ENCODE measurements around the gene SLC7A8.

SLC7A8 gene

DNA sequence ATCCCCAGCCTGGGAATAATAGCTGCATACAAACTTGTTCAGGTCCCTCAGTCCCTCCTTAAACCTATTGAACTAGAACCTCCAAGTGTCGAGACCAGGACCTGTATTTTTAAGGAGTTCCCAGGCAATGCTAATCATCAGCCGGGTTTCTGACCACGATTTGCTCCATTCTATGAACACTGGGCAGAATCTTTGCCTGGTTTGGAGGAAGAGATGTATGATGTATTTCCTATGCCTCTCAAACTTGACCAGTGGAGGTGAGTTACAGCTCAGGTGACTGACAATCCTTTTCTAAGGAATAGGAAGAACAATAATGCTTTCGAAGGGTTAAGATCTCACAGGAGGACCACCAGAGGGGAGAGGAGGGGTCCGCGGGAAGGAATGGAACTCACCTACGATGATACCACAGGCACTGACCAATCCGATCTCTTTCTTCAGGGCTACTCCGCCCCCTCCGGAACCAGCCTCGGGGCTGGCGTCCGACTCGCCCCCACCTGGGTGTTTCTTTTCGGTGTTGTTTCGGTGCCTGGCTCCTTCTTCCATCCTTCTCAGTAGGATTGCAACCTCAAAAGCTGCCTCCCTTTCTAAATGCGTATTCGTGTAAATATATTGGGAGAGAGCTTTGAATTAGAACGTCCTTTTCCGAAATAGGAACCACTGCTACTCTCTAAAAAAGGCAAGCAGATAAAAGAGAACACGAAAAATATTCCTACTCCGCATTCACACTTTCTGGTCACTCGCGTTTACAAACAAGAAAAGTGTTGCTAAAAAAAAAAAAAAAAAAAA is 895 bp downstream of the SLC7A8 start:
- DNase-seq, result peak; percentile 23 to 27

- DNase-seq, result no peak
Observed at GRCh38 chr14:23181946-23182345, 1.5 kb downstream of the SLC7A8 start.

DNA sequence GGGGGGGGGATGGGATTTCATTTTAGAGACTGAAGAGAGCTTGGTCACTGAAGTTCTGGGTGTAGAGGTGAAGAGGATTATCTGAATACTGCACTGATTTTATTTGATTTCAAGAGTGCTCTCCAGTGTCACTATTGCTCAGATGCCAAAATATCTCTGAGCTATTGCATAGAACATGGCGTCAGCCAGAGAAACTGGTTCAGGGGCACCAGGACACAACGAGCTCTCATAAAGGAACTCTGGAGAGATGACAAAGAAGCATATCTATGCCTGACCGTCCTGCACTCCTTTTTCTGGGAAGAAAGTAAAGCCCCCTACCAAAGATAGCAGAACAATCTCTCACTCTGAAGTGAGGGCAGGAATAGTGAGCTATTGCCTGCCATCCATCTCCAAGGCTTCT is 2.0 kb downstream of the SLC7A8 start:
- DNase-seq, result no peak

GRCh38 chr14:23177181-23177580 is 6.3 kb downstream of the SLC7A8 start:
- DNase-seq, result no peak

- no peak for DNase-seq
Observed at GRCh38 chr14:23175823-23176222, 7.6 kb downstream of the SLC7A8 start.

DNA sequence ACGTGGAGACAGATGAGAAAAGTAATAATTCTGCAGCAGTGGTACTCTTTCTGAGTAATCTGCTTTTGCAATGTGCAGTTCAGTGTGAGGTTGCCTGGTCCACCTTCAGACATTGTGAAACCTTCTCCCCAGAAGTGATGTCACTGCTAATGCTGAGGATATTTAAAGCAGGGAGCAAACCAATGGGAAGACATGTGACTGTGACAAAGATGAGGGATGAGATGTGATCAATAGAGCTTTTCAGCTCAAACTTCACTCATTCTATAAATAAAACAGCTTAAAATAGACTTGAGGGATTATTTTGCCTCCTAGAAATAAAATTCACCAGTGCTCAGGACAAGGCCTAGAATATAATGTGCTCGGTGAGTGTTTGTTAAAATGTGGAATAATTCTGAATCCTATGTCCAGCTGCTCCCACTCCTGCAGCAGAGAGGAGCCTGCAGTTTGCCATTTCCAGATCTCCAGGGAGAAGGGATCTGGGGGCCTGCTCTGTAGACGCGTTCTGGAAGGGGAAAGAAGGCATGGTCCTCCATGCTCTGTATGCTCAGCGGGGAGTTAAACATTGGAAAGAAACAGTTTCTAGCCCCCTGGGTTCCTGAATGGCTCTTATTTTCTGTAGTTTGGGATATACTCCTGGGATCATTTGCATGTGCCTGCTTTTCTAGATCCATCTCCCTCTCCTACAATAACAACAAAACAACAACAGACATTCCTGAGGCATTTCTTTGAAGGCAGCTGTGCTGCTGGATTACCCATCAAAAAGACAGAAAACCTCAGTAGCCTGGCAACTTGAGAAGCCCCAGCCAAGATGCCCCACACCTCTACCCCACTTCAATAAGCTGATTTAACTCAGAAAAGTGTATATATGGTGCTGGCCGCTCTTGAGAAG is 8.9 kb downstream of the SLC7A8 start:
- DNase-seq, result no peak

GRCh38 chr14:23173796-23174195 is 9.7 kb downstream of the SLC7A8 start:
- DNase-seq, result no peak

GRCh38 chr14:23173031-23173430 is 10.4 kb downstream of the SLC7A8 start:
- no peak for DNase-seq

- no peak for DNase-seq
Observed at GRCh38 chr14:23172574-23172973, 10.9 kb downstream of the SLC7A8 start.

GRCh38 chr14:23172096-23172495 is 11.4 kb downstream of the SLC7A8 start:
- no peak for DNase-seq

DNA sequence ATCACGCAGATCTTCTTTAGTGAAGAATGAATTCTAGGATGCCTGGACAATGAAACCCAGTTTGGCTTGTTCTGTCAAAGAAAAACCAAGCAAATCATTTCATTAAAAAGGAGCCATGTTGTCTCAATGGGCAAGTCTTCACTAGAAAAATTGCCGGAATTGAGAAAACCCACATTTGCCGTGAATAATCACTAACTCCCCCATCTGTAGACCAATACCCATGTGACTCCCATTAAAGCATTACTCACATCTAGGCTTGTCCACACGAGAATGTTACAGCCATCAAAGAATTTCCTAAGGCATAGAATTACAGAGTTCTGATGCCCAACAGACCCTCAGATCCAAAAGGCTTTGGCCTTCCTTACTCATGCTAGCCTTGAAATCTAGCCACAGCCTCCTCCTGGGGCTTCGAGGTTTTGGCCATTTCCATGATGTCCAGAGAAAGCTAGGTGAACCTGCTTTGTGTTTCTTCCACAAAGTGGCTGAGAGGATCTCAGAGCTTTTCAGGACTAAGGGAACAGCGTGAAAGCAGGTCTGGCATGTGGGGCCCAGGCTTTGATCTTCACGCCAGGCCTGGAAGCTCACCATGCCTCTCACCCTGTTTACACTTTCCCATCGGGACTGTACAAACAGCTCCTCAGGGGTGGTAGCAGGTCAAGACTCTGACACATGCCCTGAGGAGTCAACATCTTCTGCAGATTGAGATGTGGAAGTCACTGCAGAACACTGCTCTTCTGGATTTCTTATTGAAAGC is 12.1 kb downstream of the SLC7A8 start:
- no peak for DNase-seq

GRCh38 chr14:23169622-23170021 is 13.8 kb downstream of the SLC7A8 start:
- no peak for DNase-seq

DNA sequence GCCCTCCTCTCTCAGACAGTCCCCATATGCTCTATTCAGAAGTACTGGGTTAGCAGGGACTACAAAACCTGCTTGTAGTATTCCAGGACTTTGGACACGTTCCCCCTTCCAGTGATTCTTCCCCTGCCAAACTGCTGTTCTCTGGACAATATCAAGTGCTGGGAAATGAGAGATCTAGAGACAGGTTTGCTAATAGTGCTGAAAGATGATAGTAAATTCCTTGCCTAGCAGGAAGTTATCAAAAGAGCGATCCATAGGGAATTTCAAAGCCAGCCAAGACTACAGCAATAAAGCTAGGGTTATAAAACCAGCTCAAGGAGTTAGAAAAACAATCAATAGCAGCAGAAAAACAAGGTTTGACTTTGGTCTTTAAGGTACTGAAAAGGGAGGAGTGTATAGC is 15.2 kb downstream of the SLC7A8 start:
- no peak for DNase-seq

DNA sequence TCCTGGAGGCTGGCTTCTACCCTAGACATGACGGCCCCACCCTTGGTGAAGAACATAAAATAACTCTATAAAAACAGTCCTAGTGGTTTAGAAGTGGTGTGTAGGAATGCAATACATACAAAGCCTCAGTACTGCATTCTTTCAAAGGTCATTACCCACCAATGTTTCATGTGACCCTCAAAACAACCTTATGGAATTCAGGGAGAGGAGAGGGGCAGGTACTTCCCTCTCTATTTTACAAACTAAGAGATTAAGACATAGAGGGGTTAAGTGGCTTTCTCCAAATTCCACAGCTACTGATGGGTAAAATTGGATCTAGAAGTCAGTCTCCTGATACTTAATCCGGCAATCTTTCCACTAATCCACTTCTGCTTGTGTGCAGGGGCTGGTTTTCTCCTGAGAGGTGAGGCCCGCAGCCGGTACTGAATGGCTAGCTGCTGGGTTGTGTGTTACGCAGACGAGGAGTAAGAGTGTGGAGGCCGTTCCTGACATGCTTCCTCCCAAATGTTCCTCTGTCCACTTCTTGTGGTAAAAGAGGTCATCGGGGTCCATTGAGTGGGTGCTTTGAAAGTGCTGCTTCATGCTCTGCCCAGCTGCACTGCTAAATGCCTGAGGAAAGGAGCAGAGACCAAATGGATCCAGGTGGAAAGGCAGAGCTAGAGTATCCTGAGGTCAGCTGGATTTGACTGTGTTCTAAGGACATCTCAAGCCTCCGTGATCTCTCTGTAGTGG is 16.2 kb downstream of the SLC7A8 start:
- DNase-seq, result no peak

GRCh38 chr14:23164949-23165348 is 18.5 kb downstream of the SLC7A8 start:
- DNase-seq, result no peak

- no peak for DNase-seq
Observed at GRCh38 chr14:23164250-23164649, 19.2 kb downstream of the SLC7A8 start.

DNA sequence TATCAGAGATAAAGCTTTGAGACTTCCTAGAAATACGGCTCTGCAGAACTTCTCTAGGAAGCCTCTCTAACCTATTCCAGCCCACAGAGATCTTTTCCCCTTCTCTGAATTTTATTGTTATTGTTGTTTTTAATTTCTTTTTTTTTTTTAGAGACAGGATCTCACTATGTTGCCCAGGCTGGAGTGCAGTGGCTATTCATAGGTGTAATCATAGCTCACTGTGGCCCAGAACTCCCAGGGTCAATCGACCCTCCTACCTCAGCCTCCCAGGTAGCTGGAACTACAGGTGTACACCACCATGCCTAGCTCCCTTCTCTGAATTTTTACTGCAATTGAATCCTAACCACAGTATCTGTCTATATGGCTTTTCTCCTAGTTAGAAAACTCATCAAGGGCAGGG is 19.6 kb downstream of the SLC7A8 start:
- DNase-seq, result no peak

DNA sequence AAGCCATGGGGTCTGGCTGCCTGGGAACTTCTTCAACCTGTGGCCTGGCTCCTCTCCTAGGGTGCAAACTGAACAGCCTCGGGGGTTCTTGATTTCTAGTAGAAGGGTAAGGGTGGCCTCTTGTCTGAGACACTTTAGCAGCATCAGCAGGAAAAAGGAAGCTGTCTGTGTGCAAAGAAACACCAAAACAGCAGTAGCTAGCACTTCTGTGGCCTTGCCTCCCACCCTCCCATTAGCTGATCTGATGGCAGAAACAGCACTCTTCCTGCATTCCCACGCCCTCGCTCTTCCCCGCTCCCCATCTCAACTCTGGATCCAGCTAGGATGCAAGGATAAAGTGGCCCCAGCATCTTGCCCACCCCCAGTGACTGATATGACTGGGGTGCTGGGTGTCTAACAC is 20.7 kb downstream of the SLC7A8 start:
- no peak for DNase-seq

DNA sequence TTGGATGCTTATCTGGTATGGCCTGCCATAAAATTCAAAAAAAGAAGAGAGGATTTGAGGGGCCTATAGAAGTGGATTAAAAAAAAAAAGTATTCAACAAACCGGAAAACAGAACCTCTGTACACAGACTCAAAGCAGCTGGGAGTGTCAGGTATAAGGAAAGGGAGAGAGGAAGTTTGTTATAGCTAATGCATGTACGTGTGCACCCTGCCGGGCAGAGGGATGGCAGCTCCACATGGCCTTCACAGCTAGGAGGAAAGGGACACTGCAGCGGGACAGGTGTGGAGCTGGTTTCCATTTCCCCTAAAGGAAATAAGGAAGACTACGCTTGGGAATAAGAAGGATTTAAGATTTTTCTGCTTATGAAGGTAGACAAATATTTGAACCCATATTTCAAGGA is 21.5 kb downstream of the SLC7A8 start:
- no peak for DNase-seq

- no peak for DNase-seq
Observed at GRCh38 chr14:23160924-23161522, 22.4 kb downstream of the SLC7A8 start.

DNA sequence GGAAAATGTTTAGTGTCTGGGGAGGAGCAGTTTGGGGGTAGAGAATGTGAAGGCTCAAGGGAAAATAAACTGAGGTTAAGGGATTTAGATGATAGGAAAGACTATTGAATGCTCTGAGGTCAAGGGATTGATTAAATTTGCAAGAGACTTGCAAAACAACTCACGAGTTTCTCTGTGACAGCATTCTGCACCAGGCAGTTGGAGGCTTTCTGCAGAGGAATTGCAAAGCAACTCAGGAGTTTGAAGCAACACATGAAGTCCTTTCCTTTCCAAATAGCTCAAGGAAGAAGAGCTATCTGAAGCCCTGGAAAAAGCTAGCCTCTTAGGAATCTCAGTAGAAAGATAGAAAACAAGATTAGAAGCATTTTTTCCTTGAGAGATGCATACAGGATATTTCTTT is 23.9 kb downstream of the SLC7A8 start:
- DNase-seq, result no peak

GRCh38 chr14:23158779-23159178 is 24.7 kb downstream of the SLC7A8 start:
- DNase-seq, result no peak
